H1 (cell line): Measurements from ENCODE around the gene SLC9A7. TPM values are rescaled to one million over a fixed set of nuclear protein-coding genes. Genes with fewer than 3 reads are reported as not detected.

Experiments
- CBX5 ChIP-seq: fragments of 300-800, 300-1000 bp; sonication (generic); IDR thresholded peaks from 2 replicates; pipeline ENCODE4 v1.7.1; 2016; ENCODE audit warnings: antibody characterized with exemption, low read length, low read depth
- polyA plus RNA-seq, 7 experiments: library from polyadenylated mRNA; depleted of rRNA in 3 of 7; stranded (reverse) in 5 of 7; unstranded in 2 of 7; fragments of >200 nt in 5 of 7; fragments of 200-250 nt in 2 of 7; gene quantifications; 1 replicate in 5 of 7; 2 replicates in 1 of 7; 4 replicates in 1 of 7; pipeline versions ENCODE4 v1.2.1 to v1.2.3, GENCODE V29; 2011 to 2013; ENCODE audit warnings: missing spikeins in 2 of 7, mixed read lengths in 2 of 7
- total RNA-seq: library from RNA; stranded (reverse); fragmentation: NEBNext Ultra II Directional; extraction: Animal tissue kit (Norgen Biotek cat#: 25700); gene quantifications from 2 replicates; pipeline ENCODE4 v1.2.1, GENCODE V29; 2021

SLC9A7 gene
- total and polyA plus RNA-seq, 2 of the 8 experiments (the other 6 are each of a cell fraction or from before 2014, with no cell fraction given): 6.7 to 17.2 TPM

DNA sequence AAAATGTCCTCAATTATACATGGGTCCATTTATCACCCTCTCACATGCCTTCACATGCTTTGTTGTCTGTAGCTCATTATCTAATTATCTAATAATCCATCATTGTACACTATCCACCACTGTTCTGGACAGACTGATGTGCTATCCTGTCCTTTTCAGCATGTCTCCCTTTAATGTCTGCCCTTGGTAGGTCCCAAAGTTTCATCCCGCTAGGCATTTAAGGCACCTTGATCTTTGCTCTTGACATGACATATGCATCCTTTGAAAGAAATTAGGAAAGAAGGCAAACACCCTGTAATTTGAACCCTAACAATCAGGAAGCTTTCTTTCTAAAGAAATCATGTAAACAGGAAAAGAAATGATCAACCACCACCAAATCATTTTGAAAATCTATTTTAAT lies 179.7 kb downstream of the SLC9A7 start (continued):
- no peak for TF ChIP-seq CBX5
- TF ChIP-seq, all 59 proteins: peak for 0
